IPS DF 6.9 (cell line): ENCODE results near the gene OR9A2.

Experiments used
- DNase-seq: peaks from one replicate; pipeline ENCODE4 v3.0.0-alpha.2; 2013; ENCODE audit warnings: low read depth, low spot score
- H3K27ac ChIP-seq: one replicate; pipeline ENCODE4 v1.5.1; 2013; ENCODE audit warnings: low read length, control low read depth
- H3K27me3 ChIP-seq: 2 replicates; pipeline ENCODE4 v1.6.1; 2013; ENCODE audit warnings: mild to moderate bottlenecking, low read length; ENCODE audit not compliant: control insufficient read depth, insufficient read depth
- H3K36me3 ChIP-seq: 2 replicates; pipeline ENCODE4 v1.6.1; 2013; ENCODE audit warnings: low read length; ENCODE audit not compliant: control insufficient read depth, insufficient read depth
- H3K4me1 ChIP-seq: 2 replicates; pipeline ENCODE4 v1.6.1; 2013; ENCODE audit warnings: low read length; ENCODE audit not compliant: control insufficient read depth, insufficient read depth
- H3K4me3 ChIP-seq: 2 replicates; pipeline ENCODE4 v1.5.1; 2013; ENCODE audit warnings: mild to moderate bottlenecking, low read length
- H3K9me3 ChIP-seq: 2 replicates; pipeline ENCODE4 v1.6.1; 2013; ENCODE audit warnings: low read length, inconsistent platforms; ENCODE audit not compliant: control insufficient read depth, insufficient read depth
- WGBS: extraction: QIAGEN DNeasy Blood & Tissue Kit; methylation state at CpG from one replicate; pipeline ENCODE4 v1.1.7; 2013; ENCODE audit warnings: mixed read lengths, missing lambda C conversion rate; ENCODE audit not compliant: insufficient read length, insufficient coverage; 5-methylcytosine and 5-hydroxymethylcytosine counted together

Gene OR9A2, protein sequence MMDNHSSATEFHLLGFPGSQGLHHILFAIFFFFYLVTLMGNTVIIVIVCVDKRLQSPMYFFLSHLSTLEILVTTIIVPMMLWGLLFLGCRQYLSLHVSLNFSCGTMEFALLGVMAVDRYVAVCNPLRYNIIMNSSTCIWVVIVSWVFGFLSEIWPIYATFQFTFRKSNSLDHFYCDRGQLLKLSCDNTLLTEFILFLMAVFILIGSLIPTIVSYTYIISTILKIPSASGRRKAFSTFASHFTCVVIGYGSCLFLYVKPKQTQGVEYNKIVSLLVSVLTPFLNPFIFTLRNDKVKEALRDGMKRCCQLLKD

DNA sequence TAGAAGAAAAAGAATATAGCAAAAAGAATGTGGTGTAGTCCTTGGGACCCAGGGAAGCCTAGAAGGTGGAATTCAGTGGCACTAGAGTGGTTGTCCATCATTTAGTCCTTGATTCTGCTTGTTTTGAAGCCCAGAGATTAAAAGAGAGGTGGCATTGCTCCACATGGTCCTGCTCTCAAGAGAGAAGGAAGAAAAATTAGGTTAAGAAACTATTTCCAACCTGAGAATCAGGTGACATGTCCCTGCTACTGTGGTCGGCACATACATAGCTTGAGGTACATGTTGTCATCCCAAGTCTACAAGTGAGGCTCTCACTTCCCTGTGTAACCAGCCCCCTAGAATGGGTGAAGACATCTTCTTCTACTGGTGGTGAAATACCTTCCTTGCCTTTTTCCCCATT lies at the start of gene OR9A2:
TSS of gene OR9A2 (minus strand) at position 101 of the 400 bp plus-strand sequence. CDS start at position 101, 0 bp downstream.
- H3K4me1 ChIP-seq = no peaks in the 10 kb centered on the region
- DNase-seq = no peak
- H3K4me3 ChIP-seq = no peak within 1 kb of the TSS
- no peaks in the 10 kb centered on the region for H3K9me3 ChIP-seq
- WGBS = no CpG with 5 or more reads among the region's 1 CpG
- no peaks in the 10 kb centered on the region for H3K36me3 ChIP-seq
- no peak within 1 kb of the TSS for H3K27ac ChIP-seq
- no peaks in the 10 kb centered on the region for H3K27me3 ChIP-seq

DNA sequence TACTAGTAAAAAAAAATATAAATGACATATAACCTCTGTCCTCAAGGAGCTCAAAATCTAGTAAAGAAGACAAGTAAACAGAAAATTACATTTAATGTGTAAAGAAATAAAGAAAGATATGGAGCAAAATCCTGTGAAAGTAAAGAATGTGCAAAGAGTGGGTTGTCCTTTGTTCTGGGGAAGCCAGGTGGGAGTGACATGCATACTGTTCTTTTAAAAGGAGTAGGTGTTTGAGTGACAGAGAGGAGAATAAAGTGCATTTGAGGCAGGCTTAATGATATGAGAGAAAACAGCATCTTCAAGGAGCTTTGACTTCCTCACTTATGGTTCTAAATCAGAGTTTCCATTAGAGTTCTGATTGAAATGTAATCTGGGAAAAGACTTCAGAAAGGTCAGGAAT lies 47.2 kb upstream of the OR9A2 start:
- Histone ChIP-seq H3K27me3 (no peaks in the 10 kb centered on the region), H3K36me3 (no peaks in the 10 kb centered on the region), H3K9me3 (no peaks in the 10 kb centered on the region), H3K4me3 (no peak overlapping the region), H3K27ac (no peak overlapping the region), H3K4me1 (no peaks in the 10 kb centered on the region)
- no peak for DNase-seq

DNA sequence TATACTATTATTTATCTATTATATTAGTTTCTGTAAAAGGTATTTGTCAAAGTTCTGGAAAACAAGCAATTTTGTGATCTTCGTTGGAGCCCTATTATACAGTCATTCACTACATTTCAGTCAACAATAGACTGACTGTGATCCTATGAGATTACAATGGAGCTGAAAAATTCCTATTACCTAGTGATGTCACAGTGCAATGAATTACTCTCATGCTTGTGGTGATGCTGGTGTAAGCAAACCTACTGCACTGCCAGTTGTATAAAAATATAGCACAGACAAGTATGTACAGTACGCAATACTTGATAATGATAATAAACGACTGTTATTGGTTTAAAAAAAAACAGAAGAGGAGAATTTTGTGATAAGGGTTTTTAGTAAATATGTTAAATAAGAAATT lies 46.6 kb upstream of the OR9A2 start:
- Histone ChIP-seq H3K36me3 (no peaks in the 10 kb centered on the region), H3K9me3 (no peaks in the 10 kb centered on the region)

DNA sequence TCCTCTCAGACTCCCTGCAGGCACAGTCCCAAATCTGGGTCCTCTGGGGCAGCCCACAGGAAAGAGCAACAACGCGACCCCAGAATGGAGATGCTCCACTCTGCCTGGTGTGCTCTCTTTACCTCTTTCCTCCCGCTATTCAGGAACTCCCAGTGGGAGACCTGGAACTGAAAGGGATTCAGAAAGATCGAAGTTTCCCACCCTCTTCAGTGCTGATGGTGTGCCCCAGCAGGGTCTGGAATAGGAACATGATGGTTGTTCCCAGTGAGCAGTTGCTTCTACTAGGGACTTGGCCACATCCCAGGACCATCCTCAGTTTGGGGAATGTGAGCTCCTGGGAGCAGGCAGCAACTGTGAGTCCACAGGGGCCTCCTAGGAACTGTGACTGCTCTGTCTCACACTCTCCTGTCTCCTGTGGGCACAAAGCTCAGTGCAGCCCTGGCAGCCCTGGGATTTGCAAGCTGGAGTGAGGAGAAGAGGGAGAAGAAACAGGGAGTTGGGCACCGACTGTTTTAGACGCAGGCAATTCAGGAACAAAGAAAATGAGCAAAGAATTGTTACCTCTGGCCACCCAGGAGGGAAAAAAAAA lies 43.1 kb upstream of the OR9A2 start:
- Histone ChIP-seq H3K4me3 (no peak overlapping the region), H3K36me3 (no peaks in the 10 kb centered on the region), H3K27me3 (no peaks in the 10 kb centered on the region), H3K4me1 (no peaks in the 10 kb centered on the region), H3K27ac (no peak overlapping the region), H3K9me3 (no peaks in the 10 kb centered on the region)
- no CpG with 5 or more reads among the region's 6 CpGs for WGBS
- no peak for DNase-seq

More for the DNA sequence above, 46.6 kb upstream of the OR9A2 start:
- WGBS = 100% methylated on average over 2 of the region's 3 CpGs
- H3K4me1 ChIP-seq = no peaks in the 10 kb centered on the region
- DNase-seq = no peak
- H3K27me3 ChIP-seq = no peaks in the 10 kb centered on the region
- H3K4me3 ChIP-seq = no peak overlapping the region
- no peak overlapping the region for H3K27ac ChIP-seq

DNA sequence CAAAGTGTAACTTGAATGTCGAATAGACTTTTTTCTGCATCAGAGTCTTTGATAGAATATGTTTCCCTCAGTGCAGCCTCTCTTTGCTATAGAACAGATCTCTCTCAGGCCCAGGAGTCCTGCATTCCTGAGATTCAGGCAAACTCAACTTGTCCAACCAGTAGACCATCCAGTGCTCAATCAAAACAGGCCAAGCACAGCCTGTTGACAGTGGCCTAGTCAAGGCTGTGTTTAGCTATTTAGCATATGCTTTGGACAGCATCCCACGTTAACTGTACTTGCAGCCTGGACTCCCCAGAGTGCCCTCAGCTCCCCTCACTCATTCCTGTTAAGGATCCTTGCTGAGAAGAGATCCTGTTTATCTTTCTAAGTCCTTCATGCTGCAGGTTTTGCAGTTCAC lies 41.5 kb upstream of the OR9A2 start:
- no peaks in the 10 kb centered on the region for H3K36me3 ChIP-seq
- DNase-seq = no peak
- no peak overlapping the region for H3K27ac ChIP-seq
- H3K27me3 ChIP-seq = no peaks in the 10 kb centered on the region
- WGBS = no CpG with 5 or more reads among the region's 2 CpGs
- H3K4me1 ChIP-seq = no peaks in the 10 kb centered on the region
- no peak overlapping the region for H3K4me3 ChIP-seq
- H3K9me3 ChIP-seq = no peaks in the 10 kb centered on the region

DNA sequence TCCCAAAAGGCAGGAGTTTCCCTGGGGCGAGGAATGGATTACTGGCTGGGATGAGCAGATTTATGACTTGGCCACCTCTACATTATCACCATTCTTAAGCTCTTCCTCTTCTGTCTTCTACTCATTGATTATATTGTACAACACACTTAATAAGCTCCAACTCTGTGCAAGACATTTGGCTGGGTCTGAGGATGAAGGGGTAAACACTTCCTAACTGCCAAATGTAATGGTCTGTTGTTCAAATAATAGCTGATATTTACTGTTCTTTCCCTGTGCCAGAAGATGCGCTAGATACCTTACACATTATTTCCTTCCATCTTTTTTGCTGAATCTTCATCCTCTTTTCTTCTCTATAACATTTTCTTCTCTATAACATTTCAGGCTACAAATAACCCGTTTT lies 36.8 kb upstream of the OR9A2 start:
- H3K27ac ChIP-seq = no peak overlapping the region
- H3K27me3 ChIP-seq = no peaks in the 10 kb centered on the region
- H3K36me3 ChIP-seq = no peaks in the 10 kb centered on the region
- no peak overlapping the region for H3K4me3 ChIP-seq
- H3K9me3 ChIP-seq = no peaks in the 10 kb centered on the region
- DNase-seq = no peak
- no peaks in the 10 kb centered on the region for H3K4me1 ChIP-seq
- no CpG with 5 or more reads among the region's 3 CpGs for WGBS

DNA sequence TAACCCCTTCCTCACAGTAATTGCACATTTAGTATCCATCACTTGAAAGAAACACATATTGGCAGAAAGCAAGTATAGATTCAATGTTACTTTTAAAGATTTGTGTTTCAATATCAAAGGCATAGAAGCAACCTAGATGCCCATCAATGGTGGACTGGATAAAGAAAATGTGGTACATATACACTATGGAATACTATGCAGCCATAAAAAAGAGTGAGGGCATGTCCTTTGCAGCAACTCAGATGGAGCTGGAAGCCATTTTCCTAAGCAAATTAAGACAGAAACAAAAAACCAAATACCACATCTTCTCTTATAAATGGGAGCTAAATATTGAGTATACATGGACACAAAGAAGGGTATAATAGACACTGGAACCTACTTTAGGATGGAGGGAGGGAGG lies 28.8 kb upstream of the OR9A2 start:
- no peak overlapping the region for H3K27ac ChIP-seq
- no peaks in the 10 kb centered on the region for H3K9me3 ChIP-seq
- H3K27me3 ChIP-seq = no peaks in the 10 kb centered on the region
- no peaks in the 10 kb centered on the region for H3K36me3 ChIP-seq
- H3K4me3 ChIP-seq = no peak overlapping the region
- no peaks in the 10 kb centered on the region for H3K4me1 ChIP-seq
- no peak for DNase-seq

DNA sequence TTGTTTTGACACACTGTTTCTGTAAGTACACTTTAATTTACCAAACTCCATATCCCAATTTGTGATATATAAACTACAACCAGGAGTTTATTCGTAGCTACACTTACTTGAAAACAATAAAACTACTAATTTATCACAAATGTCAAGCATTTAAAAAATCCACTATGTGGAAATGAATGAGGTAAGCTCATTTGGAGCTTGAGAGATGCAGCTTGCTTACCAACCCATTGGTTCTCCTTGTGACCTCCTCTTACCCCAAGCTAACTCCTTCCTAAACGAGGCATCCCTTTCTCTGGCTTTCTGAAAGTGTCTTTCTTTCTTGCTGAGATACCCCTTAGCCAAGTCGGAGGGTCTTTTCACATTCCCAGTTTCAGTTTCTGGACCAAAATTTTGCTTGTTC lies 27.7 kb upstream of the OR9A2 start:
- no peak overlapping the region for H3K4me3 ChIP-seq
- 100% methylated on average over 1 of the region's 3 CpGs for WGBS
- no peaks in the 10 kb centered on the region for H3K9me3 ChIP-seq
- H3K36me3 ChIP-seq = no peaks in the 10 kb centered on the region
- no peak overlapping the region for H3K27ac ChIP-seq
- H3K27me3 ChIP-seq = no peaks in the 10 kb centered on the region
- no peak for DNase-seq
- no peaks in the 10 kb centered on the region for H3K4me1 ChIP-seq

DNA sequence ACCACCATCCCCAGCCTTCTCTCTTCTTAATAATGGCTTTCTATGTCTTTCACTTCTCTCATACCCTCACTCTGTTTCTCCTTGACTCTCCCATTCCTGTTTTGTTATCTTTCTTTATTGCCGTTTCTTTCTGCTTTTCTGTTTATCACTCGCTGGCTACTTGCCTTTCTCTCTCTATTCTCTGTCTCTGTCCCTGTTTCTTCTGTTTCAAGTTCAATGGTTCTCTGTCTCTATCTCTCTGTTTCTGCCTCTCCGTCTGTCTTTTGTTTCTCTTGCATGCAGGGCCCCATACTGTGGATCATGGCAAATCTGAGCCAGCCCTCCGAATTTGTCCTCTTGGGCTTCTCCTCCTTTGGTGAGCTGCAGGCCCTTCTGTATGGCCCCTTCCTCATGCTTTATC lies 25.1 kb upstream of the OR9A2 start, which contains the start of gene OR6V1:
TSS of gene OR6V1 (plus strand) at position 301 of the 400 bp plus-strand sequence. CDS start at position 301, 0 bp downstream.
- no peak within 1 kb of the TSS; the same call in 1 of the 2 replicates for H3K4me3 ChIP-seq
- WGBS = no CpG with 5 or more reads among the region's 4 CpGs

DNA sequence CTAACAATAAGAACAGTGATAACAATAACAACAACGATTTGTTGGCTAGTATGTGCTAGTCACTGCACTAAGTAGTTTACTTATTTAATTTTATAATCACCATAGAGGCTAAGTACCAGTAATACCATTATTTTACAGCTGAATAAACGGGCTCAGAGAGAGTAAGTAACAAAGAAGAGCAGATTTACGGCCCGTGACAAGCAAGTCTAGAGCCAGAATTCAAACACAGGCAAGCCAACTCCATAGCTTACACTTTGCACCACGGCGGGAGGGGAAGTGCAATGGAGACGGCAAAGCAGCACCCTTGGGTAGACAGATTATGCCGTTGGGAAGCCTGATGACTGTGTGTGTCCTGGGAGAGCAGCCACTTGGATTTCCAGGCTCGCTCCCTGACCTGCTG lies 24.0 kb upstream of the OR9A2 start:
- H3K9me3 ChIP-seq = no peaks in the 10 kb centered on the region
- H3K36me3 ChIP-seq = no peaks in the 10 kb centered on the region
- no peaks in the 10 kb centered on the region for H3K27me3 ChIP-seq
- WGBS = no CpG with 5 or more reads among the region's 9 CpGs
- H3K27ac ChIP-seq = no peak overlapping the region
- no peak overlapping the region for H3K4me3 ChIP-seq
- no peaks in the 10 kb centered on the region for H3K4me1 ChIP-seq
- DNase-seq = no peak

More for the DNA sequence above, 25.1 kb upstream of the OR9A2 start, which contains the start of gene OR6V1:
- Histone ChIP-seq H3K4me1 (no peaks in the 10 kb centered on the region), H3K27me3 (no peaks in the 10 kb centered on the region), H3K9me3 (no peaks in the 10 kb centered on the region), H3K27ac (no peak within 1 kb of the TSS), H3K36me3 (no peaks in the 10 kb centered on the region)
- no peak for DNase-seq

DNA sequence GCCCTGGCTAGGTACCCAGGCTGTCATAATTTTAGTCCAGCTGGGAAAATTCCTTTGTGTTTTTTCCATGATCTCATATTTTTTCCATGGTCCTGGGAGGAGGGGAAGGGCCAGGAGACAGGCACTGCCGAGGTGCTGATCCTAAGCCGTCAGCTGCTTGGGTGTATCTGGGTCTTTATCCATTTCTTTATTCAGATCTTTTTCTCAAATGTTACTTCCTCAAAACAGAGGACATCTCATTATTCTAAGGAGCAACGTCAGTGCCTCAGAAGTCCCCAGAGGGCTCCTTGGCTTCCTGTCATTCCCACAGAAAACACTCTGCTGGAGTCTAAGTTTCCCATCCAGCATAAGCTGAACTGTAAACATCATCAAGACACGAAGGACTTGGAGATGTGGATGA lies 22.4 kb upstream of the OR9A2 start:
- Histone ChIP-seq H3K27me3 (no peaks in the 10 kb centered on the region), H3K4me3 (no peak overlapping the region), H3K9me3 (no peaks in the 10 kb centered on the region), H3K4me1 (no peaks in the 10 kb centered on the region), H3K36me3 (no peaks in the 10 kb centered on the region), H3K27ac (no peak overlapping the region)
- WGBS = no CpG with 5 or more reads among the region's 4 CpGs
- DNase-seq = no peak
